Measurements from ENCODE around the gene CARMIL3.

CARMIL3 gene

DNA sequence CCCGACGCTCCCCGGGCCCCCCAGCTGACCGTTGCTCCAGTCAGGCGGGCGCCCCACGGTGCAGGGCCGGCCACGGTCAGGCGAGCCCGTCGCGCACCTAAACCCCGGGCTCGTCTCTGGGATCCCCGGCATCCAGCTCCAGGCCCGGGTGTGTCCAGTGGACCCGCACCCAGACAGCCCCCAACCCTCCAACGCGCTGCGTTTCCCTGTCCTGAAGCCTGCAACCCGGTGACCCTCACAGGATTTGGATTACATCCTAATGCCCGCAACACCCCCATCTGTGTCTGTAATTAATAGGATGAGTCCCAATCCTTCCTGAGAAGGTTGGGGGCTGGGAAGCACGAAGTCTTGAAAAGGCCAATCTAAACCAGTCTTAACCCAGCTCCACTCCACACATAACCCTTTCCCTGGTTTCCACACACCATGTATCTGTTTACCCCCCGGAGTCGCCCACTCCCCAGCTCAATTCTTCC, 30.0 kb downstream of the CARMIL3 start:
- no peak for DNase-seq (ENCODE audit: extremely low read depth, insufficient read length)
- no peak for TF ChIP-seq CTCF (IDR thresholded peaks at IDR 0.05; ENCODE audit: insufficient read depth, low read length, poor library complexity, severe bottlenecking)
- H3K27me3 ChIP-seq (replicated peaks; ENCODE audit: control insufficient read depth, insufficient read depth, low read length) = no peaks in the 10 kb centered on the region
- H3K36me3 ChIP-seq (ENCODE audit: control insufficient read depth, insufficient read depth, low read length) = no peaks in the 10 kb centered on the region
- H3K4me3 ChIP-seq (replicated peaks; ENCODE audit: low read depth, low read length) = peak overlapping the region; percentile 73

- H3K4me3 ChIP-seq (replicated peaks; ENCODE audit: low read depth, low read length) = no peak overlapping the region
- no peak for DNase-seq (ENCODE audit: extremely low read depth, insufficient read length)
- H3K27me3 ChIP-seq (replicated peaks; ENCODE audit: control insufficient read depth, insufficient read depth, low read length) = no peaks in the 10 kb centered on the region
- H3K36me3 ChIP-seq (ENCODE audit: control insufficient read depth, insufficient read depth, low read length) = no peaks in the 10 kb centered on the region
- no peak for TF ChIP-seq CTCF (IDR thresholded peaks at IDR 0.05; ENCODE audit: insufficient read depth, low read length, poor library complexity, severe bottlenecking)
Observed at GRCh38 chr14:24082411-24083080, 30.7 kb downstream of the CARMIL3 start.

DNA sequence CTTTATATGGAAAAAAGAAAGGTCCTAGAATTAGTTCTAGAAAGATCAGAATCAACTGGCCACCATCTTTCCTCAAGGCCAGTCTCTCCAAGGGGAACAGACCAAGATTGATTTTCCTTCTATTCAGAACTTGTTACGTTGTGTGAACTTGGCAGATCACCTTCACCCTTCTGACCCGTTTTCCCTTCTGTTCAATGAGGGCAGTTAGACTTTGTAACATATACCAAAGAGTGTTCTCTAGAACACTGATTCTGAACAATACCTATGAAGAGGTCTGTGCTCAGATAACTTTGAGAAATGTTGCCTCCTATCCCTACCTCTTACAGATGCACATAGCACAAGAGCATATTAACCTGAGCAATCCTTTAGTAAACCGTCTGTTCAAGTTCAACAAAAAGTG, 31.7 kb downstream of the CARMIL3 start:
- TF ChIP-seq CTCF (IDR thresholded peaks at IDR 0.05; ENCODE audit: insufficient read depth, low read length, poor library complexity, severe bottlenecking) = no peak
- no peak for DNase-seq (ENCODE audit: extremely low read depth, insufficient read length)
- H3K4me3 ChIP-seq (replicated peaks; ENCODE audit: low read depth, low read length) = no peak overlapping the region
- H3K36me3 ChIP-seq (ENCODE audit: control insufficient read depth, insufficient read depth, low read length) = no peaks in the 10 kb centered on the region
- no peaks in the 10 kb centered on the region for H3K27me3 ChIP-seq (replicated peaks; ENCODE audit: control insufficient read depth, insufficient read depth, low read length)

- TF ChIP-seq CTCF (IDR thresholded peaks at IDR 0.05; ENCODE audit: insufficient read depth, low read length, poor library complexity, severe bottlenecking) = no peak
- Histone ChIP-seq H3K36me3 (ENCODE audit: control insufficient read depth, insufficient read depth, low read length) (no peaks in the 10 kb centered on the region), H3K4me3 (replicated peaks; ENCODE audit: low read depth, low read length) (no peak overlapping the region), H3K27me3 (replicated peaks; ENCODE audit: control insufficient read depth, insufficient read depth, low read length) (no peaks in the 10 kb centered on the region)
- DNase-seq (ENCODE audit: extremely low read depth, insufficient read length) = no peak
Observed at GRCh38 chr14:24084440-24084839, 32.6 kb downstream of the CARMIL3 start.

DNA sequence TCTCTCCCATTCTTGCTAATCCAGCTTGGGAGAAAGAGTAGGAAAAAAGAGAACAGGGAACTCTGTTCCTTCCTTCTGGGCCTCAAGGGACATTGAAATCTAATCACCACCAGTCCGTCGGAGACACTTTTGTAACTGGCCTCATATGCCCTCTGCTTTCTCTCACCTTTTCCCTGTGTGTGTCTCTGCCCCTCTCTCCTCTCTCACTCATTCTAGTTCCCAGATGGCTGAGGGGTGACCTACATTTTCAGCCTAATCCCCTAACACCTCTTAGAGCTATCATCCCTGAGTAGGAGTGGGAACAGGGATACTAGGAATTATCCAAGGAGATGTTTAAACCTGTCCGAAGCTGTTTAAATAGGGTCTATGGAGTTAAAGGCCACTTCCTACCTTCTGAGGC, 33.4 kb downstream of the CARMIL3 start:
- TF ChIP-seq CTCF (IDR thresholded peaks at IDR 0.05; ENCODE audit: insufficient read depth, low read length, poor library complexity, severe bottlenecking) = no peak
- H3K27me3 ChIP-seq (replicated peaks; ENCODE audit: control insufficient read depth, insufficient read depth, low read length) = no peaks in the 10 kb centered on the region
- no peaks in the 10 kb centered on the region for H3K36me3 ChIP-seq (ENCODE audit: control insufficient read depth, insufficient read depth, low read length)
- no peak overlapping the region for H3K4me3 ChIP-seq (replicated peaks; ENCODE audit: low read depth, low read length)
- DNase-seq (ENCODE audit: extremely low read depth, insufficient read length) = no peak

Data from GM06990 (cell line).